ENCODE measurements around the gene WSCD2. TPM values are rescaled to one million over a fixed set of nuclear protein-coding genes. Genes with fewer than 3 reads are reported as not detected.

Gene WSCD2
- total and polyA plus RNA-seq, 9 donors: 0.57 to 3.7 (median 1.9) TPM

DNA sequence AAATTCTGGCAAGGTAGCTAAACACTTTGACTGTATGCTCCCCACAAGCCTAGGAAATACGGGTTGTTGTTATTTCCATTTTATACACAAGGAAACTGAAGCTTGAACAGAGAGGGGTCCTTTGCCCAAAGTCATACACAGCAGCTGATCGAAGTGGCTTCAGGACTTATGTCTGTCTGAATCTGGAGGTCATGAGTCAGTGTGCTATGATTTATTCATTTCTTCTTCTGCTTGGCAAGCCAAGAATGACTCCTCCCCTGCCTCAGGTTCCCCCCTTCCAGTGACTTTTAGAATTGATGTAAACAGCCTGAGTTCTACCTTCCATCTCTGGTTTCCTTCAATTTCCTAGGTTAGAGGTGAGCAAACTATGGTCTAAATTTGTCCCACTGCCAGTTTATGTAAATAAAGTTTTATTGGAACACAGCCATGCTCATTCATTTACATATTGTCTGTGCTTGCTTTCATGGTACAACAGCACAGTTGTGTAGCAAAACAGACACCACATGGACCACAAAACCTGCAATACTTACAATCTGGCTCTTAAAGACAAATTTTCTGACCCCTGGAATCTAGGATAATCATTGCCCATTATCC, 34.9 kb upstream of the WSCD2 start:
- H3K4me1 ChIP-seq (ENCODE audit: control insufficient read depth, insufficient read depth, low read length): peaks cover 3% of the 10 kb centered on the region
- WGBS (ENCODE audit: insufficient coverage): no CpG with 5 or more reads among the region's 2 CpGs
- no peak overlapping the region for H3K4me3 ChIP-seq (ENCODE audit: low read length)
- no peak overlapping the region for H3K27ac ChIP-seq (ENCODE audit: low read length)
- no peaks in the 10 kb centered on the region for H3K27me3 ChIP-seq (ENCODE audit: control insufficient read depth, insufficient read depth, low read length)
- no peaks in the 10 kb centered on the region for H3K36me3 ChIP-seq (ENCODE audit: control insufficient read depth, insufficient read depth, low read length)
- H3K9me3 ChIP-seq (replicated peaks; ENCODE audit: control insufficient read depth, low read depth, low read length): no peaks in the 10 kb centered on the region
- no peak for DNase-seq

DNA sequence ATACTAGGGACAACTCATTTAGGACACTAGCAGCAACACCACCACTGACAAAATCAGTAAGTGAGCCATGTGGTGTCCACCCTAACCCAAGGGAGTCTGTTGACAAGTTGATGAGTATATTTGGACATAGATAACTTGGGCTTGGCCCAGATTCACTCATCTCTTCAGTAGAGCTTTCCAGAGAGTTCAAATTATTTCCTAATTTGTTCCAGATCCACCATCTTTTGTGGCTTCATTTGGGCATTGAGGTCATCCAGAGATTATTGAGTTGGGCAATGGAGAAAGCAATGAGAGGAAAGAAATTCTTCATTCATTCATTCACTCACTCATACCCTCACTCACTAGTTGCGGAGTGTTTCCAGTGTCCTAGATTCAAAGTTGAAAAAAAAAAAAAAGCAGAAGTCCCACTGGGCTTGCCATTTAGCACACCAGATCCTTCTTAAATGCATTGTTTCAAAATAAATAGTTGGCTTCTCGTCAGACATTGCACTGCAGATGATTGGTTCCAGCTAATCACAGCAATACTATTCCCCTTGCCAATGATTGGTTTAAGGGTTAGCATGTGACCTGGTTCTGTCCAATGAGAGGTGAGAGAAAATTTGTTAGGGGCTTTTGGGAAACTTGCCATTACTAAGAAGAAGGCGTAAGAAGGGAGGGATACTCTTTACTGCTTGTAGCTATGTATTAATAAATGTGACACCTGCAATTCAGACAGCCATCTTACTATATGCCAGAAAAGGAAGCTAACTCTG, 31.8 kb upstream of the WSCD2 start:
- no peaks in the 10 kb centered on the region for H3K27me3 ChIP-seq (ENCODE audit: control insufficient read depth, insufficient read depth, low read length)

DNA sequence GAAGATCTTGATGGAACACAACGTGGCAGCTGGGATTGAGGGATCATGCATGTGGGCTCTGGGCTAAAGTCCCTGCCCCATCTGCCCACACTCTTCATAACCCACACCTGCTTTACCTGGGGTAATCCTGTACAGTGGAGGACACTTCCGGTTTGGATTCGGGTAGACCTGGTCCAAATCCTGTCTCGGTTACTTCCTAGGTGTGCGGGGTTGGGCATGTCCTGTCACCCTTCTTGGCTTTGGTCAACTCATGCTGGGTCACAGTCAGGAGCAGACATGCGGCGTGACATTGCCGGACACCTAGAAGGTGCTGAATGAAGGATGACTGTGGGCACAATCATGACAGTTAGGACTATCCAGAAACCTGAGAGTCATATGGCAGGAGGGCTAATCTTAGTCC, 30.7 kb upstream of the WSCD2 start:
- DNase-seq: no peak

More for the DNA sequence above, 31.8 kb upstream of the WSCD2 start:
- H3K36me3 ChIP-seq (ENCODE audit: control insufficient read depth, insufficient read depth, low read length): no peaks in the 10 kb centered on the region
- no peak overlapping the region for H3K4me3 ChIP-seq (ENCODE audit: low read length)
- no CpG with 5 or more reads among the region's 3 CpGs for WGBS (ENCODE audit: insufficient coverage)
- DNase-seq: peak; percentile 85
- no peaks in the 10 kb centered on the region for H3K9me3 ChIP-seq (replicated peaks; ENCODE audit: control insufficient read depth, low read depth, low read length)
- H3K4me1 ChIP-seq (ENCODE audit: control insufficient read depth, insufficient read depth, low read length): no peaks in the 10 kb centered on the region
- H3K27ac ChIP-seq (ENCODE audit: low read length): no peak overlapping the region

DNA sequence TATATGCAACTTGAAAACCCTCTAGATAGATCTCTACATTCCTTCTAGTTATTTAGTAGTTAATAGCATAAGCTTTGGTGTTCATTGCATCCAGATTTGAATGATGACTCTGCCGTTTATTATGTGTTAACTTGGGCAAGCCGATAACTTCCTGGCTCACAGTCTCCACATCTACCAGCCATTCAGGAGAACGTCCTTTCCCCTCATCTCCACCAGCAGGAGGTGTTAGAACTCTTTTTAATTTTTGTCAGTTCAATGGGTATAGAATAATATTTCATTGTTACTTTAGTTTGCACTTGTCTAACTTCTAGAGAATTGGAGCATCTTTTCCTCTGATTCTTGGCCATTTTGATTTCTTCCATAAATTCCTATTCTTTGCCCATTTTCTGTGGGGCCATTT, 30.0 kb upstream of the WSCD2 start:
- no peaks in the 10 kb centered on the region for H3K4me1 ChIP-seq (ENCODE audit: control insufficient read depth, insufficient read depth, low read length)
- H3K27ac ChIP-seq (ENCODE audit: low read length): no peak overlapping the region
- peak; percentile 60 for DNase-seq
- H3K9me3 ChIP-seq (replicated peaks; ENCODE audit: control insufficient read depth, low read depth, low read length): no peaks in the 10 kb centered on the region
- no peaks in the 10 kb centered on the region for H3K27me3 ChIP-seq (ENCODE audit: control insufficient read depth, insufficient read depth, low read length)
- no CpG with 5 or more reads among the region's 3 CpGs for WGBS (ENCODE audit: insufficient coverage)
- H3K4me3 ChIP-seq (ENCODE audit: low read length): no peak overlapping the region
- no peaks in the 10 kb centered on the region for H3K36me3 ChIP-seq (ENCODE audit: control insufficient read depth, insufficient read depth, low read length)

More for the DNA sequence above, 30.7 kb upstream of the WSCD2 start:
- Histone ChIP-seq H3K4me3 (ENCODE audit: low read length) (no peak overlapping the region), H3K27me3 (ENCODE audit: control insufficient read depth, insufficient read depth, low read length) (no peaks in the 10 kb centered on the region), H3K9me3 (replicated peaks; ENCODE audit: control insufficient read depth, low read depth, low read length) (no peaks in the 10 kb centered on the region), H3K36me3 (ENCODE audit: control insufficient read depth, insufficient read depth, low read length) (no peaks in the 10 kb centered on the region), H3K4me1 (ENCODE audit: control insufficient read depth, insufficient read depth, low read length) (no peaks in the 10 kb centered on the region), H3K27ac (ENCODE audit: low read length) (no peak overlapping the region)
- 94% methylated on average over 7 of the region's 8 CpGs for WGBS (ENCODE audit: insufficient coverage)

DNA sequence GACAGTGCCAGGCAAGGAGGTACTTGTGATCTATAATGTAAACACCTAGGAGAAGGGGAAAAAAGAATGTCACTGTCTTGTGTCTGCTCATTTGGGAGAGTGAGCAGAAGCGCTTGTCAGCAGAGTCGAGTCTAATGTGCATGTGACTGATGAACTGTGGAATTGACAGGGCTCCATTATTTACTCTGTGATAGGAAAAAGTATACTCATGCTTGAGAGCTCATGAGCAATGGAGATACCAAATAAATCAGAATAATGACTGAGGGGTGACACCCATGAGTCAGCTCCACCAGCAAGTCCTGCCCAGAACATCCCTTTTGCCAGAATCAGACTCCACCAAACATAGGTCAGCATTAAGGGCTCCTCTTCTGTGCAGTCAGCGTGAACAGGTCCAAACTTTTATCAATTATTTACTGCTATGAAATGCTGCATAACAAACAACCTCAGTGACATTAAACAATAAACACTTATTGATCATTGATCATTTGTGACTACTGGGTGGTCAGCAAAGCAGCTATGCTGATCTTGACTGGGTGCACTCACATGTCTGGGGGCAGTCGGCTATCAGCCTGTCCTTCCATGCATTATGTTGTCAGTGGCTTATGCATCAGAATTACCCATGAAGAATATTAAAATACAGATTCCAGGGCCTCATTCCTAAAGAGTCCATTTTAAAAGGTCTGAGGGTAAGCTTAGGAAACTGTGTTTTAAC, 29.2 kb upstream of the WSCD2 start:
- 61% methylated on average over 2 of the region's 4 CpGs for WGBS (ENCODE audit: insufficient coverage)
- H3K27me3 ChIP-seq (ENCODE audit: control insufficient read depth, insufficient read depth, low read length): no peaks in the 10 kb centered on the region

DNA sequence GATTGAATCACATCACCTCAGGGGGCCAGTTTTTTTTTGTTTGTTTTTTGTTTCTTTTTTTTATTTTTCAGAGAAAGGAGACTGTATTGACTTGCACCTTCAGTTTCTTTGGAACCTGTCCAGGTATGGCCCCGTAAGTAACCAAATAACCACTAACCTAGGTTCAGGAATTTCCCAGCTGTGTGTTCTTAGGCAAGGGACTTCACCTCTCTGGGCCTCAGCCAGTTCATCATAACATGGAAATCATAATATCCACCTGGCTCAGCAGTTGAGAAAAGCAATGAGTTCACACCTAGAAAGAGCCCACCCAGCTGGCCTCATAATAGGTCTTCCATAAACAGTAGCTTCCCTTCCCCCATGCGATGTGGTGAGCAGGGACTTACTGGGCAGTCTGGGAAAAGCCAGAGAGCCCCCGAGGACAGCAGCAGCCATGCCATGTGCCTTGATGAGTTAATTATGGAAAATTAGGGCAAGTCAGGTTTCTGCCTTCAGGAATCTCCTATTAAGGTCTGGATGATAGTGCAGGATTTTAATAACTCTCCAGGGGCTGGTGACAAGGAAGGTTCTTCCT, 27.4 kb upstream of the WSCD2 start:
- no peak for DNase-seq
- H3K27me3 ChIP-seq (ENCODE audit: control insufficient read depth, insufficient read depth, low read length): no peaks in the 10 kb centered on the region
- H3K36me3 ChIP-seq (ENCODE audit: control insufficient read depth, insufficient read depth, low read length): no peaks in the 10 kb centered on the region
- whole genome bisulfite sequencing (ENCODE audit: insufficient coverage): 60% methylated on average over 1 of the region's 3 CpGs
- no peaks in the 10 kb centered on the region for H3K4me1 ChIP-seq (ENCODE audit: control insufficient read depth, insufficient read depth, low read length)
- no peak overlapping the region for H3K27ac ChIP-seq (ENCODE audit: low read length)
- no peaks in the 10 kb centered on the region for H3K9me3 ChIP-seq (replicated peaks; ENCODE audit: control insufficient read depth, low read depth, low read length)
- H3K4me3 ChIP-seq (ENCODE audit: low read length): no peak overlapping the region

More for the DNA sequence above, 29.2 kb upstream of the WSCD2 start:
- H3K9me3 ChIP-seq (replicated peaks; ENCODE audit: control insufficient read depth, low read depth, low read length): no peaks in the 10 kb centered on the region
- no peaks in the 10 kb centered on the region for H3K36me3 ChIP-seq (ENCODE audit: control insufficient read depth, insufficient read depth, low read length)
- H3K4me3 ChIP-seq (ENCODE audit: low read length): no peak overlapping the region
- H3K27ac ChIP-seq (ENCODE audit: low read length): no peak overlapping the region
- H3K4me1 ChIP-seq (ENCODE audit: control insufficient read depth, insufficient read depth, low read length): no peaks in the 10 kb centered on the region
- DNase-seq: peak; percentile 32

DNA sequence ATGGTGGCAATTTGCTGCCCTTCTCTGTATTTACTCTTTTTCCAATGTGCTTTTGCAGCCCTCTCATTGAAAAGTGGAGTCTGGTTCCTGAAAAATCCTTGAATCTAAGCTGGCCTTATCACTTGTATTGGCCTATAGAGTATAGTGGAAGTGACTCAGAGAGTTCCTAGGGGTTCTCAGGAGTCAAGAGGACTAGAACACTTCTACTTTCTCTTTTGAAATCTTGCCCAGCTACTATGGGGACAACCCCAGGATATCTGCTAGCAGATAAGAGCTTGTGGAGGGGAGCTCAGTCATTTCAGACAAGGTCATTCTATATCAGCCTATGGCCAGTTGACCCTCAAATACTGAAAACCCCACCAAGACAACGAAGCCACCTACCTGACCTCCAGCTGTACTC, 26.7 kb upstream of the WSCD2 start:
- Histone ChIP-seq H3K9me3 (replicated peaks; ENCODE audit: control insufficient read depth, low read depth, low read length) (no peaks in the 10 kb centered on the region), H3K4me3 (ENCODE audit: low read length) (no peak overlapping the region), H3K36me3 (ENCODE audit: control insufficient read depth, insufficient read depth, low read length) (no peaks in the 10 kb centered on the region), H3K4me1 (ENCODE audit: control insufficient read depth, insufficient read depth, low read length) (no peaks in the 10 kb centered on the region), H3K27me3 (ENCODE audit: control insufficient read depth, insufficient read depth, low read length) (no peaks in the 10 kb centered on the region), H3K27ac (ENCODE audit: low read length) (no peak overlapping the region)
- no peak for DNase-seq
- no CpG with 5 or more reads among the region's 1 CpG for WGBS (ENCODE audit: insufficient coverage)

DNA sequence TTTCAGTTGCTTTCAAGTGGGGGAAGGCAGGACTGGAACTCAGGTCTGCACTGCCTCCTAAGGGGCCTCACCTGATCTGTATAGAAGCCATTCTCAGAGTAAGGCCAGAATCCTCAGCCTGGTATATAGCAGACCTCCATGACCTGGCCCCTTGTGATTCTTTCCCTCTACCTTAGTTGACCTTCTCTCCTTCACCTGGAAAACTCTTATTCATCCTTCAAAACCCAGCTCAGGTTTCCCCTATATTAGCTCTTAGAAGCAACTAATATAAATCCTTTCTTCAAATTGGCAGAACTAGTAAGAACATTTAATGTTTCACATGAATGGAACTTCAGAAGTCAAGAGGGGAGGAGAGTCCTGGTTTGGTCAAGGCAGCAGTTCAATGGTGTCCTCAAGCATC, 26.0 kb upstream of the WSCD2 start:
- Histone ChIP-seq H3K4me3 (ENCODE audit: low read length) (no peak overlapping the region), H3K9me3 (replicated peaks; ENCODE audit: control insufficient read depth, low read depth, low read length) (no peaks in the 10 kb centered on the region), H3K27ac (ENCODE audit: low read length) (no peak overlapping the region), H3K27me3 (ENCODE audit: control insufficient read depth, insufficient read depth, low read length) (no peaks in the 10 kb centered on the region), H3K4me1 (ENCODE audit: control insufficient read depth, insufficient read depth, low read length) (no peaks in the 10 kb centered on the region), H3K36me3 (ENCODE audit: control insufficient read depth, insufficient read depth, low read length) (no peaks in the 10 kb centered on the region)
- DNase-seq: no peak

DNA sequence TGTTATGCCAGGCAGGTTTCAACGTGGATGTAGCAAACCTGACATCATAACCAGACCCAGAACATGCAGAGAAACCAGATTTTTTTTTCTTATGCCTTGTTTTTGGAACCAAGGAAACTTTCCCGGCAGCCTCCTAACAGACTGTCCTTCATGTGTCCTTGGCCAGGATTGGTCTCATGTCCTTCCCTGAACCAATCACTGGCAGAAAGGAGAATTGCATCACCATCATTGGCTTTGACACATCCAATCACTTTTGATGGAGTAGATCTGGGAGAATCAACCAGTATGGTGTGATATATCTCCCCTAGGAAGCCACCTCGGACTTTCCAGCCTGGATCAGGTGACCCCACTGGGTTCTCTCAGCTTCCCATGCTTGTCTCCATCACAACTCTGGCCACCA, 25.6 kb upstream of the WSCD2 start:
- Histone ChIP-seq H3K27ac (ENCODE audit: low read length) (no peak overlapping the region), H3K4me1 (ENCODE audit: control insufficient read depth, insufficient read depth, low read length) (no peaks in the 10 kb centered on the region), H3K4me3 (ENCODE audit: low read length) (no peak overlapping the region), H3K36me3 (ENCODE audit: control insufficient read depth, insufficient read depth, low read length) (no peaks in the 10 kb centered on the region), H3K27me3 (ENCODE audit: control insufficient read depth, insufficient read depth, low read length) (no peaks in the 10 kb centered on the region), H3K9me3 (replicated peaks; ENCODE audit: control insufficient read depth, low read depth, low read length) (no peaks in the 10 kb centered on the region)
- 71% methylated on average over 3 of the region's 3 CpGs for WGBS (ENCODE audit: insufficient coverage)
- no peak for DNase-seq

DNA sequence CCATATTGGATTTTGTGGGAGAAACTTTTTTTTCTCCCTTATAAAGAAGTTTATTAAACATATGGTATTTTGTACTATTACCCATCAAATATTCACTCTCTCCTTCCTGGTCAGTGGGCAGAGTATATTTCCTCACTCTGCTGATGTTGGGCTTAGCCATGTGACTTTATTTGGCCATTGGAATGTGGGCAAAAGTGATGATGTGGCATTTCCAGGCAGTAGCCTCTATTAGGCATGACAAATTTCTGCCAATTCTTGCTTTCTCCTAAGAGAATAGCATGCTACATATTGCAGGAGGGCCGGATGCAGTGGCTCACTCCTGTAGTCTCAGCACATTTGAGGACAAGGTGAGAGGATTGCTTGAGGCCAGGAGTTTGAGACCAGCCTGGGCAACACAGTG, 24.4 kb upstream of the WSCD2 start:
- H3K4me1 ChIP-seq (ENCODE audit: control insufficient read depth, insufficient read depth, low read length): no peaks in the 10 kb centered on the region
- H3K9me3 ChIP-seq (replicated peaks; ENCODE audit: control insufficient read depth, low read depth, low read length): no peaks in the 10 kb centered on the region
- no peak overlapping the region for H3K4me3 ChIP-seq (ENCODE audit: low read length)
- H3K36me3 ChIP-seq (ENCODE audit: control insufficient read depth, insufficient read depth, low read length): no peaks in the 10 kb centered on the region
- H3K27me3 ChIP-seq (ENCODE audit: control insufficient read depth, insufficient read depth, low read length): no peaks in the 10 kb centered on the region
- WGBS (ENCODE audit: insufficient coverage): no CpG with 5 or more reads among the region's 1 CpG
- H3K27ac ChIP-seq (ENCODE audit: low read length): no peak overlapping the region
- no peak for DNase-seq
